ENCODE data around the gene DLGAP1.

The DLGAP1 gene

GRCh38 chr18:3631887-3632286, 823.2 kb downstream of the DLGAP1 start:
- no peak overlapping the region for H3K4me2 ChIP-seq (ENCODE audit: low read depth, low read length, poor library complexity, severe bottlenecking)
- no peak overlapping the region for H2AFZ ChIP-seq (ENCODE audit: low read depth, low read length, severe bottlenecking)
- no peaks in the 10 kb centered on the region for H3K9me2 ChIP-seq (replicated peaks; ENCODE audit: insufficient read depth, low read length)
- H3K9me3 ChIP-seq (ENCODE audit: insufficient read depth, low read length): no peaks in the 10 kb centered on the region
- TF ChIP-seq CTCF (IDR thresholded peaks at IDR 0.05; ENCODE audit: insufficient read depth, low read length, poor library complexity, severe bottlenecking) (no peak), EZH2phosphoT487 (conservative IDR thresholded peaks at IDR 0.05; ENCODE audit: low read length) (no peak)
- H3K27me3 ChIP-seq (ENCODE audit: low read length): no peaks in the 10 kb centered on the region
- H3K27ac ChIP-seq (ENCODE audit: low read depth, low read length): no peak overlapping the region
- H4K20me1 ChIP-seq (ENCODE audit: low read depth, low read length): no peaks in the 10 kb centered on the region
- H3K79me2 ChIP-seq (ENCODE audit: insufficient read depth, low read length): no peaks in the 10 kb centered on the region
- no peak overlapping the region for H3K4me3 ChIP-seq (ENCODE audit: insufficient read depth, low read length, poor library complexity, severe bottlenecking)
- no peaks in the 10 kb centered on the region for H3F3A ChIP-seq (ENCODE audit: insufficient read depth)
- H3K9ac ChIP-seq (ENCODE audit: low read length): no peak overlapping the region
- no peaks in the 10 kb centered on the region for H3K36me3 ChIP-seq (ENCODE audit: low read length)

- no peaks in the 10 kb centered on the region for H3K9me3 ChIP-seq (ENCODE audit: insufficient read depth, low read length)
- H3K79me2 ChIP-seq (ENCODE audit: insufficient read depth, low read length): no peaks in the 10 kb centered on the region
- no peaks in the 10 kb centered on the region for H3K9me2 ChIP-seq (replicated peaks; ENCODE audit: insufficient read depth, low read length)
- no peaks in the 10 kb centered on the region for H3K36me3 ChIP-seq (ENCODE audit: low read length)
- no peak overlapping the region for H3K9ac ChIP-seq (ENCODE audit: low read length)
- H2AFZ ChIP-seq (ENCODE audit: low read depth, low read length, severe bottlenecking): no peak overlapping the region
- no peak overlapping the region for H3K27ac ChIP-seq (ENCODE audit: low read depth, low read length)
- no peaks in the 10 kb centered on the region for H3F3A ChIP-seq (ENCODE audit: insufficient read depth)
- no peaks in the 10 kb centered on the region for H4K20me1 ChIP-seq (ENCODE audit: low read depth, low read length)
- no peaks in the 10 kb centered on the region for H3K27me3 ChIP-seq (ENCODE audit: low read length)
- H3K4me3 ChIP-seq (ENCODE audit: insufficient read depth, low read length, poor library complexity, severe bottlenecking): no peak overlapping the region
- no peak for TF ChIP-seq EZH2phosphoT487 (conservative IDR thresholded peaks at IDR 0.05; ENCODE audit: low read length)
- no peak for TF ChIP-seq CTCF (IDR thresholded peaks at IDR 0.05; ENCODE audit: insufficient read depth, low read length, poor library complexity, severe bottlenecking)
- H3K4me2 ChIP-seq (ENCODE audit: low read depth, low read length, poor library complexity, severe bottlenecking): no peak overlapping the region
These were observed 828.1 kb downstream of the DLGAP1 start for GRCh38 chr18:3626929-3627458.

GRCh38 chr18:3625742-3626091, 829.4 kb downstream of the DLGAP1 start:
- Histone ChIP-seq H3K36me3 (ENCODE audit: low read length) (no peaks in the 10 kb centered on the region), H3K79me2 (ENCODE audit: insufficient read depth, low read length) (no peaks in the 10 kb centered on the region), H3K27ac (ENCODE audit: low read depth, low read length) (no peak overlapping the region), H3F3A (ENCODE audit: insufficient read depth) (no peaks in the 10 kb centered on the region), H3K9ac (ENCODE audit: low read length) (no peak overlapping the region), H3K9me3 (ENCODE audit: insufficient read depth, low read length) (no peaks in the 10 kb centered on the region), H3K27me3 (ENCODE audit: low read length) (no peaks in the 10 kb centered on the region), H3K4me3 (ENCODE audit: insufficient read depth, low read length, poor library complexity, severe bottlenecking) (no peak overlapping the region), H4K20me1 (ENCODE audit: low read depth, low read length) (no peaks in the 10 kb centered on the region), H3K9me2 (replicated peaks; ENCODE audit: insufficient read depth, low read length) (no peaks in the 10 kb centered on the region), H2AFZ (ENCODE audit: low read depth, low read length, severe bottlenecking) (no peak overlapping the region), H3K4me2 (ENCODE audit: low read depth, low read length, poor library complexity, severe bottlenecking) (no peak overlapping the region)
- TF ChIP-seq CTCF (IDR thresholded peaks at IDR 0.05; ENCODE audit: insufficient read depth, low read length, poor library complexity, severe bottlenecking) (no peak), EZH2phosphoT487 (conservative IDR thresholded peaks at IDR 0.05; ENCODE audit: low read length) (no peak)
